NCI-H524 (cell line): ENCODE results near the gene UBE2J2.

Experiments
- DNase-seq, 2 experiments: peaks; one replicate each; lab custom pipeline; 2025; lab: John Stamatoyannopoulos, UW

The UBE2J2 gene

GRCh38 chr1:1211541-1212441 is 61.9 kb downstream of the UBE2J2 start:
- DNase-seq: no peak

- no peak for DNase-seq
Measured at GRCh38 chr1:1210726-1211540, 62.7 kb downstream of the UBE2J2 start.

GRCh38 chr1:1208713-1209433 is 64.8 kb downstream of the UBE2J2 start:
- no peak for DNase-seq

GRCh38 chr1:1207571-1207892 is 66.1 kb downstream of the UBE2J2 start:
- DNase-seq: no peak

GRCh38 chr1:1206966-1207531 is 66.6 kb downstream of the UBE2J2 start:
- DNase-seq: no peak

- no peak for DNase-seq
Measured at GRCh38 chr1:1206376-1206965, 67.2 kb downstream of the UBE2J2 start, which contains the start of gene TNFRSF18. TSS of gene TNFRSF18 (minus strand) at chr1:1206592. CDS start at chr1:1206571, 21 bp downstream.

GRCh38 chr1:1205769-1206375 is 67.8 kb downstream of the UBE2J2 start:
- DNase-seq: no peak

- DNase-seq: no peak
Measured at GRCh38 chr1:1204998-1205768, 68.5 kb downstream of the UBE2J2 start.

GRCh38 chr1:1204425-1204920 is 69.2 kb downstream of the UBE2J2 start:
- no peak for DNase-seq
